GM12878 (cell line): ENCODE measurements around the gene DHX30. TPM values are rescaled to one million over a fixed set of nuclear protein-coding genes. Genes with fewer than 3 reads are reported as not detected.

ENCODE experiments used
- ATAC-seq: fragments of 200-7000 bp; cut with Tn5 transposase; 3 replicates; pipeline ENCODE4 v1.9.1; 2020; ENCODE audit warnings: mild to moderate bottlenecking, moderate library complexity
- BruUV-seq: library from RNA; stranded (reverse); fragments of 400-500 nt; replicated peaks from 2 replicates; lab custom pipeline; 2021; lab: Mats Ljungman, UMichigan
- CTCF ChIA-PET: fragments of 300-600 bp; sonication (Branson Sonifier 250); formaldehyde crosslinking; extraction: SDS; loops from one replicate; lab custom pipeline; 2021; ENCODE audit warnings: inconsistent platforms; lab: Yijun Ruan, JAX
- POLR2A ChIA-PET: fragments of 350-600 bp; formaldehyde crosslinking; extraction: SDS; loops from one replicate; lab custom pipeline; 2021; ENCODE audit warnings: inconsistent platforms; lab: Charles Lee
- RAD21 ChIA-PET: fragments of 300-600 bp; sonication (Branson Sonifier 250); formaldehyde crosslinking; loops from one replicate; lab custom pipeline; 2023; ENCODE audit warnings: antibody characterized with exemption; ENCODE audit not compliant: unreplicated experiment; lab: Charles Lee
- SMC1A ChIA-PET: fragments of 300-600 bp; sonication (Branson Sonifier 250); formaldehyde crosslinking; loops from one replicate; lab custom pipeline; 2023; ENCODE audit not compliant: unreplicated experiment, uncharacterized antibody; lab: Charles Lee
- DNase-seq: peaks from one replicate; pipeline ENCODE4 v3.0.0-alpha.2; 2011; ENCODE audit warnings: low read depth, low spot score
- FAIRE-seq: peaks from 3 replicates; lab custom pipeline; 2011; peaks lifted over from hg19 to GRCh38; lab: Jason Lieb, UNC
- H2AFZ ChIP-seq: 2 replicates; pipeline ENCODE4 v1.6.0; 2011; ENCODE audit warnings: low read depth, low read length, control low read depth; ENCODE audit not compliant: control insufficient read depth
- H3K27ac ChIP-seq: 2 replicates; pipeline ENCODE4 v1.5.1; 2011; ENCODE audit warnings: control low read depth; ENCODE audit not compliant: control insufficient read depth, insufficient read depth
- H3K27me3 ChIP-seq, 2 experiments: replicated peaks in 1 of 2; 2 replicates each; pipeline versions ENCODE4 v1.6.0 to v1.6.1; 2011; ENCODE audit warnings: low read length in 1 of 2; ENCODE audit not compliant: control insufficient read depth in 2 of 2, insufficient read depth in 2 of 2
- H3K36me3 ChIP-seq, 2 experiments: 2 replicates each; pipeline ENCODE4 v1.5.1; 2011; ENCODE audit warnings: low read length in 1 of 2; ENCODE audit not compliant: control insufficient read depth in 2 of 2, insufficient read depth in 2 of 2
- H3K4me1 ChIP-seq: 2 replicates; pipeline ENCODE4 v1.6.1; 2011; ENCODE audit warnings: mild to moderate bottlenecking, low read length, moderate library complexity, mixed read lengths; ENCODE audit not compliant: control insufficient read depth, insufficient read depth
- H3K4me2 ChIP-seq: 2 replicates; pipeline ENCODE4 v1.6.0; 2011; ENCODE audit warnings: control low read depth; ENCODE audit not compliant: control insufficient read depth, insufficient read depth
- H3K4me3 ChIP-seq: fragments of 200-600 bp; sonication (generic); 2 replicates; pipeline ENCODE4 v1.5.1; 2016
- H3K79me2 ChIP-seq: 2 replicates; pipeline ENCODE4 v1.6.0; 2011; ENCODE audit warnings: low read length; ENCODE audit not compliant: control insufficient read depth, insufficient read depth
- H3K9ac ChIP-seq: 2 replicates; pipeline ENCODE4 v1.8.0; 2011; ENCODE audit warnings: low read length, control low read depth, mixed read lengths; ENCODE audit not compliant: control insufficient read depth, insufficient read depth
- H3K9me3 ChIP-seq: replicated peaks from 3 replicates; pipeline ENCODE4 v1.5.1; 2011; ENCODE audit warnings: mild to moderate bottlenecking, low read length; ENCODE audit not compliant: control insufficient read depth, insufficient read depth
- H4K20me1 ChIP-seq: 2 replicates; pipeline ENCODE4 v1.6.0; 2011; ENCODE audit not compliant: control insufficient read depth, insufficient read depth
- CHD1 ChIP-seq: IDR thresholded peaks from 2 replicates; pipeline ENCODE4 v1.6.1; 2012; ENCODE audit warnings: low read depth, low read length, improper control_type of control experiment
- NFYB ChIP-seq: IDR thresholded peaks from 2 replicates; pipeline ENCODE4 v1.6.1; 2011; ENCODE audit warnings: low read depth, mild to moderate bottlenecking, low read length, improper control_type of control experiment, moderate library complexity; ENCODE audit not compliant: insufficient read depth
- RBBP5 ChIP-seq: fragments of 200-600 bp; sonication (generic); conservative IDR thresholded peaks from 2 replicates; pipeline ENCODE4 v1.6.1; 2016
- SPI1 ChIP-seq: IDR thresholded peaks from 2 replicates; pipeline ENCODE4 v1.6.1; 2011; ENCODE audit warnings: low read depth, mild to moderate bottlenecking, low read length, moderate library complexity, borderline replicate concordance; ENCODE audit not compliant: insufficient read depth
- YBX1 ChIP-seq: fragments of 450-650 bp; IDR thresholded peaks from 2 replicates; pipeline ENCODE4 v1.6.1; 2016; ENCODE audit warnings: antibody characterized with exemption
- ZNF622 ChIP-seq: fragments of 450-650 bp; IDR thresholded peaks from 2 replicates; pipeline ENCODE4 v1.6.1; 2017; ENCODE audit warnings: mild to moderate bottlenecking, inconsistent platforms
- WGBS: methylation state at CpG from one replicate; pipeline ENCODE4 v1.1.6; 2016; ENCODE audit warnings: low lambda C conversion rate; ENCODE audit not compliant: insufficient replicate concordance, insufficient coverage; ENCODE audit errors: missing lambda C conversion rate; 5-methylcytosine and 5-hydroxymethylcytosine counted together
- in situ Hi-C: fragments of 300-500 bp; cut with MboI; formaldehyde crosslinking; loops from 9 replicates; pipeline ENCODE4 v1.14.3; 2018; ENCODE audit warnings: mixed read lengths
- intact Hi-C: fragments of 100-400 bp; cut with micrococcal nuclease; formaldehyde crosslinking; loops from one replicate; pipeline ENCODE4 v1.14.2; 2022; ENCODE audit not compliant: unreplicated experiment
- polyA plus RNA-seq, 11 experiments: library from polyadenylated mRNA; depleted of rRNA in 4 of 11; unstranded in 6 of 11; stranded (reverse) in 5 of 11; fragments of >200 nt; fragmentation: Nextera tagmentation in 4 of 11; fragmentation: Illumina TruSeq in 1 of 11; extraction: Ambion mirVana in 4 of 11; extraction: Trizol in 1 of 11; gene quantifications; 1 replicate in 1 of 11; 2 replicates in 10 of 11; pipeline versions ENCODE4 v1.2.1 to v1.2.3, GENCODE V29; 2011 to 2016; ENCODE audit warnings: inconsistent platforms in 2 of 11, missing spikeins in 2 of 11, low read depth in 1 of 11
- total RNA-seq, 4 experiments: library from RNA; depleted of rRNA in 3 of 4; stranded (reverse); fragments of >200 nt in 3 of 4; fragmentation: Illumina TruSeq in 1 of 4; extraction: Trizol in 1 of 4; gene quantifications; 2 replicates each; pipeline versions ENCODE4 v1.2.1 to v1.2.3, GENCODE V29; 2013 to 2021
- TF ChIP-seq, protein P1 (sequence below): fragments of 450-650 bp; IDR thresholded peaks from 2 replicates; pipeline ENCODE4 v1.6.1; 2017; ENCODE audit warnings: antibody characterized with exemption, mild to moderate bottlenecking, moderate library complexity
- TF ChIP-seq, protein P2 (sequence below): fragments of 450-650 bp; formaldehyde crosslinking; IDR thresholded peaks from 2 replicates; pipeline ENCODE4 v1.4.0; 2020; ENCODE audit warnings: mild to moderate bottlenecking, moderate library complexity
- TF ChIP-seq, protein P3 (sequence below): fragments of 450-650 bp; IDR thresholded peaks from 2 replicates; pipeline ENCODE4 v1.6.1; 2016; ENCODE audit warnings: mild to moderate bottlenecking, moderate library complexity, borderline replicate concordance

Gene DHX30
- total and polyA plus RNA-seq, 10 of the 15 experiments (the other 5 are each of a cell fraction or from before 2014, with no cell fraction given) = 9.5 to 75.3 (median 47.8) TPM

GRCh38 chr3:47836986-47837385 is 34.0 kb downstream of the DHX30 start (continued):
- TF ChIP-seq, protein P1, sequence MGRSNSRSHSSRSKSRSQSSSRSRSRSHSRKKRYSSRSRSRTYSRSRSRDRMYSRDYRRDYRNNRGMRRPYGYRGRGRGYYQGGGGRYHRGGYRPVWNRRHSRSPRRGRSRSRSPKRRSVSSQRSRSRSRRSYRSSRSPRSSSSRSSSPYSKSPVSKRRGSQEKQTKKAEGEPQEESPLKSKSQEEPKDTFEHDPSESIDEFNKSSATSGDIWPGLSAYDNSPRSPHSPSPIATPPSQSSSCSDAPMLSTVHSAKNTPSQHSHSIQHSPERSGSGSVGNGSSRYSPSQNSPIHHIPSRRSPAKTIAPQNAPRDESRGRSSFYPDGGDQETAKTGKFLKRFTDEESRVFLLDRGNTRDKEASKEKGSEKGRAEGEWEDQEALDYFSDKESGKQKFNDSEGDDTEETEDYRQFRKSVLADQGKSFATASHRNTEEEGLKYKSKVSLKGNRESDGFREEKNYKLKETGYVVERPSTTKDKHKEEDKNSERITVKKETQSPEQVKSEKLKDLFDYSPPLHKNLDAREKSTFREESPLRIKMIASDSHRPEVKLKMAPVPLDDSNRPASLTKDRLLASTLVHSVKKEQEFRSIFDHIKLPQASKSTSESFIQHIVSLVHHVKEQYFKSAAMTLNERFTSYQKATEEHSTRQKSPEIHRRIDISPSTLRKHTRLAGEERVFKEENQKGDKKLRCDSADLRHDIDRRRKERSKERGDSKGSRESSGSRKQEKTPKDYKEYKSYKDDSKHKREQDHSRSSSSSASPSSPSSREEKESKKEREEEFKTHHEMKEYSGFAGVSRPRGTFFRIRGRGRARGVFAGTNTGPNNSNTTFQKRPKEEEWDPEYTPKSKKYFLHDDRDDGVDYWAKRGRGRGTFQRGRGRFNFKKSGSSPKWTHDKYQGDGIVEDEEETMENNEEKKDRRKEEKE = no peak
- TF ChIP-seq NFYB = no peak

DNA sequence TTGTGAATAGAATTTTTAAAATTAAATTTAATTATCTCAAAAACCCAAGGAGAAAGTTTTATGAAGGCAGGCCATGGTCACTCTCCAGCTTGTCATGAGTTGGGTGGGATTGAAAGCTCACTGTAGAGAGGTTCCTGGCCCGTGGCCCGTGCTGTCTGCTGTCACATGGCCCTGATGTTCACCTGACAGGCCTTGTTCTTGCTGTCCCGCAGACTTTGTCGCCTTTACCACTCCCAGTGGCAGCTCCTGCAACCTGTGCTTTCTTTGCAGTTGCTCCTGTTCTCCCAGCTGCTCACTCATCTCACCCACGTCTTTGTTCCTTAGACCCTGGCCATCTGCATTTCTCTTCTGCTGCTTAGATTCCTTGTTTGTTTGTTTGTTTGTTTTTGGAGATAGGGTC is 35.6 kb downstream of the DHX30 start:
- no peak overlapping the region for H3K4me3 ChIP-seq
- H3K27ac ChIP-seq = no peak overlapping the region
- no peak overlapping the region for H2AFZ ChIP-seq
- POLR2A ChIA-PET = interaction anchor here (0.6 kb wide), 2 partner anchors 148 to 309 kb away, joined by 3 read pairs; no protein-coding TSS in a partner anchor
- no peaks in the 10 kb centered on the region for H3K4me1 ChIP-seq
- H3K9me3 ChIP-seq = no peaks in the 10 kb centered on the region
- no peak overlapping the region for H3K9ac ChIP-seq
- DNase-seq (no peak), FAIRE-seq (no peak), ATAC-seq (no peak)
- SMC1A ChIA-PET = interaction anchor here (0.6 to 3.8 kb wide), 4 partner anchors 13 to 314 kb away, joined by 3 to 20 read pairs (median 9); no protein-coding TSS in a partner anchor
- intact Hi-C loops = loop anchor here (5.0 kb wide), 1 partner anchor 154 kb away; no protein-coding TSS in a partner anchor
- no peaks in the 10 kb centered on the region for H3K27me3 ChIP-seq
- RAD21 ChIA-PET = interaction anchor here (0.5 to 4.6 kb wide), 3 partner anchors 49 to 313 kb away, joined by 3 to 27 read pairs (median 19); no protein-coding TSS in a partner anchor
- no TSS peak for BruUV-seq
- CTCF ChIA-PET = interaction anchor here (0.8 to 4.7 kb wide), 17 partner anchors 9 to 417 kb away, joined by 3 to 56 read pairs (median 5); no protein-coding TSS in a partner anchor
- peaks cover 3% of the 10 kb centered on the region; the same call in 1 of the 2 replicates for H4K20me1 ChIP-seq
- 92% methylated on average over 5 of the region's 5 CpGs for WGBS
- no peak overlapping the region for H3K4me2 ChIP-seq
- no peaks in the 10 kb centered on the region for H3K79me2 ChIP-seq
- H3K36me3 ChIP-seq = peaks cover 36 to 39% of the 10 kb centered on the region in 2 experiments
- in situ Hi-C loops = loop anchor here (5.0 to 10.0 kb wide), 2 partner anchors 156 to 314 kb away; no protein-coding TSS in a partner anchor
- TF ChIP-seq, protein P2, sequence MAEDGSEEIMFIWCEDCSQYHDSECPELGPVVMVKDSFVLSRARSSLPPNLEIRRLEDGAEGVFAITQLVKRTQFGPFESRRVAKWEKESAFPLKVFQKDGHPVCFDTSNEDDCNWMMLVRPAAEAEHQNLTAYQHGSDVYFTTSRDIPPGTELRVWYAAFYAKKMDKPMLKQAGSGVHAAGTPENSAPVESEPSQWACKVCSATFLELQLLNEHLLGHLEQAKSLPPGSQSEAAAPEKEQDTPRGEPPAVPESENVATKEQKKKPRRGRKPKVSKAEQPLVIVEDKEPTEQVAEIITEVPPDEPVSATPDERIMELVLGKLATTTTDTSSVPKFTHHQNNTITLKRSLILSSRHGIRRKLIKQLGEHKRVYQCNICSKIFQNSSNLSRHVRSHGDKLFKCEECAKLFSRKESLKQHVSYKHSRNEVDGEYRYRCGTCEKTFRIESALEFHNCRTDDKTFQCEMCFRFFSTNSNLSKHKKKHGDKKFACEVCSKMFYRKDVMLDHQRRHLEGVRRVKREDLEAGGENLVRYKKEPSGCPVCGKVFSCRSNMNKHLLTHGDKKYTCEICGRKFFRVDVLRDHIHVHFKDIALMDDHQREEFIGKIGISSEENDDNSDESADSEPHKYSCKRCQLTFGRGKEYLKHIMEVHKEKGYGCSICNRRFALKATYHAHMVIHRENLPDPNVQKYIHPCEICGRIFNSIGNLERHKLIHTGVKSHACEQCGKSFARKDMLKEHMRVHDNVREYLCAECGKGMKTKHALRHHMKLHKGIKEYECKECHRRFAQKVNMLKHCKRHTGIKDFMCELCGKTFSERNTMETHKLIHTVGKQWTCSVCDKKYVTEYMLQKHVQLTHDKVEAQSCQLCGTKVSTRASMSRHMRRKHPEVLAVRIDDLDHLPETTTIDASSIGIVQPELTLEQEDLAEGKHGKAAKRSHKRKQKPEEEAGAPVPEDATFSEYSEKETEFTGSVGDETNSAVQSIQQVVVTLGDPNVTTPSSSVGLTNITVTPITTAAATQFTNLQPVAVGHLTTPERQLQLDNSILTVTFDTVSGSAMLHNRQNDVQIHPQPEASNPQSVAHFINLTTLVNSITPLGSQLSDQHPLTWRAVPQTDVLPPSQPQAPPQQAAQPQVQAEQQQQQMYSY (CRISPR knock-in tag) = no peak
- no peak for TF ChIP-seq CHD1
- TF ChIP-seq ZNF622 = no peak
- no peak for TF ChIP-seq SPI1
- TF ChIP-seq YBX1 = no peak
- TF ChIP-seq, protein P3, sequence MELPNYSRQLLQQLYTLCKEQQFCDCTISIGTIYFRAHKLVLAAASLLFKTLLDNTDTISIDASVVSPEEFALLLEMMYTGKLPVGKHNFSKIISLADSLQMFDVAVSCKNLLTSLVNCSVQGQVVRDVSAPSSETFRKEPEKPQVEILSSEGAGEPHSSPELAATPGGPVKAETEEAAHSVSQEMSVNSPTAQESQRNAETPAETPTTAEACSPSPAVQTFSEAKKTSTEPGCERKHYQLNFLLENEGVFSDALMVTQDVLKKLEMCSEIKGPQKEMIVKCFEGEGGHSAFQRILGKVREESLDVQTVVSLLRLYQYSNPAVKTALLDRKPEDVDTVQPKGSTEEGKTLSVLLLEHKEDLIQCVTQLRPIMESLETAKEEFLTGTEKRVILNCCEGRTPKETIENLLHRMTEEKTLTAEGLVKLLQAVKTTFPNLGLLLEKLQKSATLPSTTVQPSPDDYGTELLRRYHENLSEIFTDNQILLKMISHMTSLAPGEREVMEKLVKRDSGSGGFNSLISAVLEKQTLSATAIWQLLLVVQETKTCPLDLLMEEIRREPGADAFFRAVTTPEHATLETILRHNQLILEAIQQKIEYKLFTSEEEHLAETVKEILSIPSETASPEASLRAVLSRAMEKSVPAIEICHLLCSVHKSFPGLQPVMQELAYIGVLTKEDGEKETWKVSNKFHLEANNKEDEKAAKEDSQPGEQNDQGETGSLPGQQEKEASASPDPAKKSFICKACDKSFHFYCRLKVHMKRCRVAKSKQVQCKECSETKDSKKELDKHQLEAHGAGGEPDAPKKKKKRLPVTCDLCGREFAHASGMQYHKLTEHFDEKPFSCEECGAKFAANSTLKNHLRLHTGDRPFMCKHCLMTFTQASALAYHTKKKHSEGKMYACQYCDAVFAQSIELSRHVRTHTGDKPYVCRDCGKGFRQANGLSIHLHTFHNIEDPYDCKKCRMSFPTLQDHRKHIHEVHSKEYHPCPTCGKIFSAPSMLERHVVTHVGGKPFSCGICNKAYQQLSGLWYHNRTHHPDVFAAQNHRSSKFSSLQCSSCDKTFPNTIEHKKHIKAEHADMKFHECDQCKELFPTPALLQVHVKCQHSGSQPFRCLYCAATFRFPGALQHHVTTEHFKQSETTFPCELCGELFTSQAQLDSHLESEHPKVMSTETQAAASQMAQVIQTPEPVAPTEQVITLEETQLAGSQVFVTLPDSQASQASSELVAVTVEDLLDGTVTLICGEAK = no peak
- no peak for TF ChIP-seq RBBP5
